Heart left ventricle (tissue), 13 donors: ENCODE data around the gene DNAI7.

Source experiments
- CTCF ChIP-seq, 12 donors: fragments of 200-600 bp; sonication (generic) in 4 of 12; IDR thresholded peaks; one replicate each; pipeline versions ENCODE4 v1.5.0 to v1.8.0; 2018 to 2022; ENCODE audit warnings: antibody characterized with exemption in 12 of 12, mild to moderate bottlenecking in 5 of 12
- POLR2A ChIP-seq, 2 donors: fragments of 450-650 bp; IDR thresholded peaks; one replicate each; pipeline ENCODE4 v1.6.1; 2017; ENCODE audit warnings: antibody characterized with exemption in 2 of 2, mild to moderate bottlenecking in 2 of 2, moderate library complexity in 2 of 2
- donor health status: ischemic (EF 13 %, LVEDD 7.1; RV severe dilation, severe dysfunction).
- donor health status: DM: no; HTN: yes; CAD: no.
- donor health status: DM: no; HTN: no; CAD: no.
- donor health status: ischemic (EF 25% LVEDD 6.9; RV normal size, moderate dysfunction).
- donor health status: ischemic (EF 25% LVEDD 5.7; RV mildly dilated, moderate dysfunction).
- donor health status: ischemic (EF 35%, LVEDD 5.7; RV mildly dilated, moderate dysfunction).
- donor health status: nonischemic (EF 11% LVEDD 7.7; RV severe dilation, severe dysfunction).
- donor health status: DM: yes; HTN: yes; CAD: no.
- donor health status: PGD.
- donor health status: ischemic (EF 29% LVEDD 5.4; RV normal size, mild dysfunction).
- donor health status: nonischemic (EF 23%, LVEDD 6.1; RV moderate dilation, normal function).

GRCh38 chr12:25197608-25198007 lies 2.6 kb upstream of the DNAI7 start:
- TF ChIP-seq CTCF (IDR thresholded peaks at IDR 0.05): no peak
- no peak for TF ChIP-seq POLR2A (IDR thresholded peaks at IDR 0.05)
